Sigmoid colon (tissue), 4 donors: ENCODE measurements around the gene GPS2.

Source experiments
- EP300 ChIP-seq, 4 donors: sonication (generic); formaldehyde crosslinking; IDR thresholded peaks; one replicate each; pipeline ENCODE4 v1.6.1; 2017; ENCODE audit warnings: antibody characterized with exemption in 4 of 4
- POLR2A ChIP-seq, 2 donors: fragments of 450-650 bp; IDR thresholded peaks; one replicate each; pipeline ENCODE4 v1.6.1; 2016; ENCODE audit warnings: antibody characterized with exemption in 2 of 2, mild to moderate bottlenecking in 2 of 2, moderate library complexity in 2 of 2
- TF ChIP-seq, protein P1 (sequence below), 4 experiments: fragments of 450-650 bp in 3 of 4; fragments of 200-600 bp in 1 of 4; IDR thresholded peaks; one replicate each; pipeline ENCODE4 v1.5.1; 2016 to 2019; ENCODE audit warnings: antibody characterized with exemption in 4 of 4, mild to moderate bottlenecking in 3 of 4, moderate library complexity in 2 of 4

- TF ChIP-seq, protein P1, sequence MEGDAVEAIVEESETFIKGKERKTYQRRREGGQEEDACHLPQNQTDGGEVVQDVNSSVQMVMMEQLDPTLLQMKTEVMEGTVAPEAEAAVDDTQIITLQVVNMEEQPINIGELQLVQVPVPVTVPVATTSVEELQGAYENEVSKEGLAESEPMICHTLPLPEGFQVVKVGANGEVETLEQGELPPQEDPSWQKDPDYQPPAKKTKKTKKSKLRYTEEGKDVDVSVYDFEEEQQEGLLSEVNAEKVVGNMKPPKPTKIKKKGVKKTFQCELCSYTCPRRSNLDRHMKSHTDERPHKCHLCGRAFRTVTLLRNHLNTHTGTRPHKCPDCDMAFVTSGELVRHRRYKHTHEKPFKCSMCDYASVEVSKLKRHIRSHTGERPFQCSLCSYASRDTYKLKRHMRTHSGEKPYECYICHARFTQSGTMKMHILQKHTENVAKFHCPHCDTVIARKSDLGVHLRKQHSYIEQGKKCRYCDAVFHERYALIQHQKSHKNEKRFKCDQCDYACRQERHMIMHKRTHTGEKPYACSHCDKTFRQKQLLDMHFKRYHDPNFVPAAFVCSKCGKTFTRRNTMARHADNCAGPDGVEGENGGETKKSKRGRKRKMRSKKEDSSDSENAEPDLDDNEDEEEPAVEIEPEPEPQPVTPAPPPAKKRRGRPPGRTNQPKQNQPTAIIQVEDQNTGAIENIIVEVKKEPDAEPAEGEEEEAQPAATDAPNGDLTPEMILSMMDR (IDR thresholded peaks at IDR 0.05) = no peak
- TF ChIP-seq POLR2A (IDR thresholded peaks at IDR 0.05) (no peak), EP300 (IDR thresholded peaks at IDR 0.05) (no peak)
These were observed 11.9 kb upstream of the GPS2 start for GRCh38 chr17:7327056-7327455.
